Mesothelial cell of epicardium (in vitro differentiated cells): ENCODE data around the gene UAP1L1. TPM values are rescaled to one million over a fixed set of nuclear protein-coding genes. Genes with fewer than 3 reads are reported as not detected.

ENCODE experiments used
- DNase-seq, 2 experiments: peaks; one replicate each; pipeline ENCODE4 v3.0.0; 2021; ENCODE audit warnings: low spot score in 2 of 2; ENCODE audit not compliant: unreplicated experiment in 2 of 2
- H3K27ac Mint-ChIP-seq: 2 replicates; pipeline ENCODE4 v1.8.0; 2021; ENCODE audit warnings: mixed read lengths
- H3K27me3 Mint-ChIP-seq: 2 replicates; pipeline ENCODE4 v1.8.0; 2021; ENCODE audit warnings: low read depth, mixed read lengths
- H3K36me3 Mint-ChIP-seq: 2 replicates; pipeline ENCODE4 v1.8.0; 2021; ENCODE audit warnings: mixed read lengths
- H3K4me1 Mint-ChIP-seq: 2 replicates; pipeline ENCODE4 v1.8.0; 2021; ENCODE audit warnings: mixed read lengths
- H3K4me3 Mint-ChIP-seq: 2 replicates; pipeline ENCODE4 v1.8.0; 2021; ENCODE audit warnings: mild to moderate bottlenecking, moderate library complexity, mixed read lengths
- H3K9me3 Mint-ChIP-seq: 2 replicates; pipeline ENCODE4 v1.8.0; 2021; ENCODE audit warnings: mixed read lengths
- CTCF ChIP-seq: fragments of 200-600 bp; sonication (generic); IDR thresholded peaks from one replicate; pipeline ENCODE4 v1.5.0; 2021; ENCODE audit warnings: antibody characterized with exemption; ENCODE audit not compliant: unreplicated experiment
- total RNA-seq: library from RNA; stranded (reverse); gene quantifications from 3 replicates; pipeline ENCODE4 v1.2.1, GENCODE V29; 2021

Gene UAP1L1
- 4.6 to 5.7 TPM (median 5.5 TPM) in 3 replicates for total RNA-seq

- no peak within 1 kb of the TSS for H3K27ac Mint-ChIP-seq
- no peak for DNase-seq
- H3K36me3 Mint-ChIP-seq = no peaks in the 10 kb centered on the region
- peak within 1 kb of the TSS; percentile 59 for H3K4me3 Mint-ChIP-seq
- peaks cover 69% of the 10 kb centered on the region for H3K27me3 Mint-ChIP-seq
- peaks cover 4% of the 10 kb centered on the region for H3K4me1 Mint-ChIP-seq
- TF ChIP-seq CTCF = no peak
- no peaks in the 10 kb centered on the region for H3K9me3 Mint-ChIP-seq
These were observed at the start of gene UAP1L1 for GRCh38 chr9:137077010-137077747. UAP1L1 (plus strand) TSS chr9:137077517; CDS start chr9:137077533, 16 bp downstream.

- Mint-ChIP-seq H3K27me3 (no peaks in the 10 kb centered on the region), H3K36me3 (no peaks in the 10 kb centered on the region), H3K4me3 (peak overlapping the region; percentile 68), H3K9me3 (no peaks in the 10 kb centered on the region), H3K27ac (no peak overlapping the region), H3K4me1 (peaks cover 8% of the 10 kb centered on the region)
- no peak for TF ChIP-seq CTCF
- DNase-seq = peak; percentile 59 to 72
These were observed 48.9 kb upstream of the UAP1L1 start for GRCh38 chr9:137028263-137029057.

GRCh38 chr9:137029058-137029936, 48.0 kb upstream of the UAP1L1 start:
- no peak overlapping the region for H3K27ac Mint-ChIP-seq
- peak; percentile 45 to 81 for DNase-seq
- H3K27me3 Mint-ChIP-seq = no peaks in the 10 kb centered on the region
- TF ChIP-seq CTCF = peak; percentile 85
- peak overlapping the region; percentile 68 for H3K4me3 Mint-ChIP-seq
- no peaks in the 10 kb centered on the region for H3K36me3 Mint-ChIP-seq
- no peaks in the 10 kb centered on the region for H3K9me3 Mint-ChIP-seq
- peaks cover 8% of the 10 kb centered on the region for H3K4me1 Mint-ChIP-seq

- no peak overlapping the region for H3K27ac Mint-ChIP-seq
- no peaks in the 10 kb centered on the region for H3K27me3 Mint-ChIP-seq
- peaks cover 8% of the 10 kb centered on the region for H3K4me1 Mint-ChIP-seq
- DNase-seq = no peak
- H3K9me3 Mint-ChIP-seq = no peaks in the 10 kb centered on the region
- TF ChIP-seq CTCF = no peak
- no peaks in the 10 kb centered on the region for H3K36me3 Mint-ChIP-seq
- no peak overlapping the region for H3K4me3 Mint-ChIP-seq
These were observed 47.3 kb upstream of the UAP1L1 start for GRCh38 chr9:137030006-137030405.
